ENCODE results near the gene MS4A6E.
"Not testable (repeated sequence)": the region's sequence is repeated elsewhere in the genome, so short reads cannot be mapped to it uniquely, and the experiment has no call there.

MS4A6E gene

GRCh38 chr11:60334005-60334620, 7.1 kb downstream of the MS4A6E start:
- peak in 1 of 2 donors; percentile 28 for DNase-seq (ENCODE audit: low read depth in 2 of 2, low spot score in 1 of 2)

DNA sequence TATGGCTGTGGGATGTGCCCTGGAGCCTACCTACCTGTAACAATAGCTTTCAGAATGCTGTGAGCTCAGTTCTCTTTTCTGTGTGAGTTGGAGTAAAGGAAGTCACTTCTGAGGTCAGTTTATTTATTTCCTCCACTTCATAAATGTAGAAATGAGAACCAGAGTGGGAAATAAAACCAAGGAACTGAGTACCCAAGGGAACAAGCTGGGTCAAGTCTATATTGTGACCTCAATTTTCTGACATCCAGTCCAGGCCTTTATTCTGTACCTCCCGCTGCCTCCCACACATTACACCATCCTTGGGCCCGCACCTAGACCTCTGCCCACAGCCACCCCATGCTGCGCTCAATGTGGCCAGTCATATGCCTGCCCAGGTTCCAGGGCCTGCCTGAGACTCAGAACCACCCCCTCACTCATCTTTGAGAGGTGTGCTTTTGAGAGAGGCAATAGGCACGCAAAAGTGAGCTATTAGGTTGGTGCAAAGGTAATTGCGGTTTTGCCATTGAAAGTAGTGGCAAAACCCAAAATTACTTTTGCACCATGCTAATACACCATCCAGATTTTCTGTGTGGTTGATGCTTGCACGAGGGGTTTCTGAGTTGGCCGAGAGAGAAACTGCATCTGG, 9.8 kb downstream of the MS4A6E start:
- no peak for DNase-seq (ENCODE audit: low read depth in 2 of 2, low spot score in 1 of 2)

- no peak for DNase-seq (ENCODE audit: low read depth in 2 of 2, low spot score in 1 of 2)
These were observed 11.0 kb downstream of the MS4A6E start for GRCh38 chr11:60338053-60338452.

GRCh38 chr11:60339356-60339755, 12.3 kb downstream of the MS4A6E start:
- DNase-seq (ENCODE audit: low read depth in 2 of 2, low spot score in 1 of 2): no peak

DNA sequence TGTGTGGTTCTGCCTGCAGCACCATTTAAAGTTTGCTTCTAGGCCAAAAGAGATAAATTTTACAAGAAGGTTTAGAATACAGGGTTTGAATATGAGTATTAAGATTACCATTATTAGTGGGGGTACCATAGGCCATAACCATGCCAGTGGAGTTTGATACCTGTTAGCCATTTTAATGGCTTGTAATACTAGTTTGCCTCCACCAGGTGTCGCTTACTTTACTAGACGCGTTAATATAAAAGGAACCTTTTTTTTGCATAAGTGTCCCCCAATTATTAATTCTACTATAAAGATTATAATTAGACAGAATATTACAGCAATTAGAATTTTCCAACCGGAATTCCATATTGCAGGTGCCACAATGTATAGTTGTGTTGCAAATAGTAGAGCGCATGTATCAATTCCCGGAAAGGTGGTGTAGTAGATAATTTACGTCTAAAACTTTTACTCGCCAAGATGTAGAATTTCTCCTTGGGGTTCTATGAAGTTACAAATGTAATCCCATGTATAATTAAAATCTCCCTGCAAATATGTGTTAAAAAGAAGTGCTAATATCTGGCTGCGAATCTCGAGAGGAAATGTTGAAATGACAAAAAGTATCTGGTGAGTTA, 16.1 kb downstream of the MS4A6E start:
- DNase-seq (ENCODE audit: low read depth in 2 of 2, low spot score in 1 of 2): no peak

- no peak for DNase-seq (ENCODE audit: low read depth in 2 of 2, low spot score in 1 of 2)
These were observed 17.1 kb downstream of the MS4A6E start for GRCh38 chr11:60344146-60344545.

- no peak for DNase-seq (ENCODE audit: low read depth in 2 of 2, low spot score in 1 of 2)
These were observed 18.4 kb downstream of the MS4A6E start for GRCh38 chr11:60345489-60345888.

DNA sequence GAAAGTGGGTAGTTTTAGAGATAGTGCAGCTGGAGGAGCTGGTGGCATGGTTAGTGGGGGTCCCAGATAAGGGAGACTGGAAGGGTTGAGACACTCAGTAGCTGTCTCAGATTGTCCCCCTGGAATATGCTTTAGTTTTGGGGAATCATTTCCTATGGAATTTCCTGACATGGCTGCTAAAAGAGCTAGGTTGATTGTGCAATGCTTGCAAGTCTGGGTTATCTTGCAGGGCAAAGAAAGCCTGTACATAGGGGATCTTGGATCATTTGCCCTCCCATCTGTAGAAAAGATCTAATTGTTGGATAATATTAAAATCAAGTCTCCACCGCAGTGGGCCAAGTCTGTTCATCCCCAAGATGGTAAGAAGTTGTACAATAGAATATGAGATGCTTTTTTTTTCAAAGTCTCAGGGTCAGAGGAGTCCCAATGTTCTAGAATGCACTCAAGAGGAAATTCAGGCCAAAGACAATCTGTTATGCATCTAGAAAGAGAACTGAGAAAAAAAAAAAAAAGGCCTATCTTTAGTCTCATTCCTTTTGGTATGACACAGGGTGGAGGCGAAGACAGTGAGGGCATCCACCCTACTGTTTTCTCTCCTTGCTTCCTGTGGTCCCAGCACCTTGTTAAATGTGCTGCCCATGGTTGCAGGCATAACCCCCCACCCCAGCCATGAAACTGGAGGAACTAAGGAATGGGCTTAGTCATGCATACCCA, 20.2 kb downstream of the MS4A6E start:
- no peak for DNase-seq (ENCODE audit: low read depth in 2 of 2, low spot score in 1 of 2)

GRCh38 chr11:60348116-60348515, 21.1 kb downstream of the MS4A6E start:
- DNase-seq (ENCODE audit: low read depth in 2 of 2, low spot score in 1 of 2): no peak

DNA sequence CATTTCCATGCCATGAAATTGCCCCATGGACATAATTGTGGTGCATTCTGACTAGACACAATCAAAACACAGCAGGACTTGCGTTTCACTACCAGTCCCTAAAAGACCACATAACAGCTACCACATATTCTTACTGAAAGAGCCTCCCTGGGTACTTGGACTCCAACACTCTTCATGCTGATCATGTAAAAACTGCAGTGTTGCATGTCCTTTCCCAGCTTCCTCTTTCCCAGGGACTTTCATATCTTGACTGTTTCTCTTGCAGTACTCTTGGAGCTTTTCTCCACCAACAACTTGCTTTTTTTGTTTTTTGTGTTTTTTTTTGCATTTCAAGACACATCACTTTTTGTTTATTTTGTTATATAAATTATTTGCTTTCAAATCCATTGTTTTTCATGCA, 22.9 kb downstream of the MS4A6E start:
- DNase-seq (ENCODE audit: low read depth in 2 of 2, low spot score in 1 of 2): no peak

DNA sequence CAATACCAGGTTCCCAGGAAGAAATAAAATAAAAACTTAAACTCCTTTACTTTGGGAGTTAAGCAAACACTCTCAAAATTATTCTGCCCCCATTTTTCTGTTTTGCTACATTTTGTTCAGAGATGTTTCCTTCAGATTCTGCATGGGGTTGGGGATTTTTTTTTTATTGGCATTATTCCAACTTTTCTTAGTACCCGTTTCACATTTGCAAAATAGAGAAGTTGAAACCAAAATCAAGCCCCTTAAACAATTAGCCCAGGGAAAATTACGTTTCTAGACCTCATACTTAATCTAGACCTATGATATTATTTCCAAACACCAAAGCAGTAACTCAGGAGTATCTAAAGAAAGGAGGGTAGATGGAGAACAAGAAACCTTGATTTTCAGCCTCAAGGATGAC, 30.7 kb downstream of the MS4A6E start:
- DNase-seq (ENCODE audit: low read depth in 2 of 2, low spot score in 1 of 2): no peak

GRCh38 chr11:60360621-60361020, 33.6 kb downstream of the MS4A6E start:
- no peak for DNase-seq (ENCODE audit: low read depth in 2 of 2, low spot score in 1 of 2)

- no peak for DNase-seq (ENCODE audit: low read depth in 2 of 2, low spot score in 1 of 2)
These were observed 35.2 kb downstream of the MS4A6E start for GRCh38 chr11:60362241-60362640.

DNA sequence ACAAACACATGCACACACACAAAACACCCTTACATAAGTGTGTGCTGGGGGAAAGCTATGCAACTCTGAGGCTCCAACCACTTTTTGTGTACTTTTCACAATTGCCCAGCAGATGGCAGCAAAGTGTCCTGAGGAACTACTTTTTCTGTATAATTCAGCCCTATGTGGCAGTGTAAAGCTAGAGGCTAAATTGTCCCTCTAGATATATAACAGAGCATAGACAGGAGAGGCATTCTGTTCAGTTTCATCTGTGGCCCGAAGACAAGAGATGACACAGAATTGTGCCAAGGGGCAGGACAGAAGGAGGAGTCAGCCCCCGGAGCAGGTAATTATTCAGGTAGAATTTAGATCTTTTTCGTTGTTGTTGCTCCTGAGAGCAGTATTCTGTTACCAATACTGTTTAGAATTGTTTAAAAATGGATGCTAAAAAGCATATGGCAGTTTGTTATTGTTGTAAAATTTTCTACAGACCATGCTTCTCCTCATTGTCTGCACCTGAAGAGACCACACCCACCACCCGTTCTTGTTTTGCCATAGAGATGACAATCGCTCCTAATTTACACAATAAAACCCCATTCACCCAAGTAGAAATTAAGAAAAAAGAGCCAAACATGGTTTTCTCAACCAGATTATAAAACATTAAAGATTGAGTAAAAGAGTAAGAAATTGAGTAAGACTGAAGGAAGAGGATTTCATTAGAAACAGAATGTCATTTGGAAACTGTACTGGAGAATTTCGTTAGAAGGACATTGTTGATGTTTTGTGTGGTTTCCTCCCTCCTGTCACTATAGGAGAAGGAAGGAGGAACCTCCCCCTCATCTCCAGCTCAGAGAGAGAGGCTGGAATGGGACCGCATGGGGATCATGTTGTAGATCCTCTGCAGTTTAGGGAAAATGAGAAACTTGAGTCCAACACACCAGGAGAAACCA, 36.8 kb downstream of the MS4A6E start:
- DNase-seq (ENCODE audit: low read depth in 2 of 2, low spot score in 1 of 2): peak; percentile 5 to 12

GRCh38 chr11:60366262-60366904, 39.3 kb downstream of the MS4A6E start:
- DNase-seq (ENCODE audit: low read depth in 2 of 2, low spot score in 1 of 2): not testable (repeated sequence)

DNA sequence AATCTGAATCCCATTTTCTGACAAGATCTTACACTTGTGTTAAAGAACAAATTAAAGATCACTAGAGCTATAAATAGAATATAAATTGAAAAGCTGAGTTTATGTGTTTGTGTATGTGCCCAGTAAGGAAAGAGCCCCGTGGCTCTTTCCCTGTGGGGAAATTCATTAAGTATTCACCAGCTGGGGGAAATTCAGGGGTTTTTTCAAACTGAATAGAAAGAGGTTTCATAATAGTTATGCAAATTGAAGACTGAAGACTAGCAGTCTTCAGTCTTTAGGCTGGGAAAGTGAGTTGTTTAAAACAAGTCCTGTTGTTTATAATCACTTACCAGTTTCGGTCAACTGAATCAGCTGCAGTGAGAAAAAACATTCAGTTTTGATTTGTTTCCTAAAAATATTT, 40.0 kb downstream of the MS4A6E start:
- no peak for DNase-seq (ENCODE audit: low read depth in 2 of 2, low spot score in 1 of 2)

- no peak for DNase-seq (ENCODE audit: low read depth in 2 of 2, low spot score in 1 of 2)
These were observed 40.8 kb downstream of the MS4A6E start for GRCh38 chr11:60367896-60368295.

- no peak for DNase-seq (ENCODE audit: low read depth in 2 of 2, low spot score in 1 of 2)
These were observed 43.3 kb downstream of the MS4A6E start for GRCh38 chr11:60370252-60370810.

GRCh38 chr11:60370811-60371298, 43.8 kb downstream of the MS4A6E start:
- DNase-seq (ENCODE audit: low read depth in 2 of 2, low spot score in 1 of 2): no peak

GRCh38 chr11:60371386-60371785, 44.3 kb downstream of the MS4A6E start:
- no peak for DNase-seq (ENCODE audit: low read depth in 2 of 2, low spot score in 1 of 2)
